HG03159 (cell line): ENCODE measurements around the gene MXRA8.
"Not testable (repeated sequence)": the region's sequence is repeated elsewhere in the genome, so short reads cannot be mapped to it uniquely, and the experiment has no call there.

Source experiments
- ATAC-seq: cut with Tn5 transposase; IDR thresholded peaks from one replicate; pipeline ENCODE4 v1.9.1; 2021; ENCODE audit warnings: mild to moderate bottlenecking, moderate library complexity; ENCODE audit not compliant: unreplicated experiment

The MXRA8 gene

GRCh38 chr1:1324084-1324523, 34.3 kb downstream of the MXRA8 start:
- peak; percentile 44 for ATAC-seq

- ATAC-seq = no peak
Observed at GRCh38 chr1:1322952-1323351, 35.4 kb downstream of the MXRA8 start.

- no peak for ATAC-seq
Observed at GRCh38 chr1:1322418-1322817, 35.9 kb downstream of the MXRA8 start.

GRCh38 chr1:1321477-1321876, 36.9 kb downstream of the MXRA8 start:
- ATAC-seq = no peak

GRCh38 chr1:1320666-1321448, 37.5 kb downstream of the MXRA8 start:
- no peak for ATAC-seq

GRCh38 chr1:1319646-1319941, 38.8 kb downstream of the MXRA8 start:
- no peak for ATAC-seq

- ATAC-seq = no peak
Observed at GRCh38 chr1:1318777-1319645, 39.3 kb downstream of the MXRA8 start.

- ATAC-seq = no peak
Observed at GRCh38 chr1:1318131-1318652, 40.2 kb downstream of the MXRA8 start.

GRCh38 chr1:1317420-1317819, 40.9 kb downstream of the MXRA8 start:
- ATAC-seq = no peak

- not testable (repeated sequence) for ATAC-seq
Observed at GRCh38 chr1:1316199-1316598, 42.2 kb downstream of the MXRA8 start.

- no peak for ATAC-seq
Observed at GRCh38 chr1:1315435-1315954, 42.9 kb downstream of the MXRA8 start.

- ATAC-seq = no peak
Observed at GRCh38 chr1:1314678-1315335, 43.5 kb downstream of the MXRA8 start.

GRCh38 chr1:1314237-1314586, 44.1 kb downstream of the MXRA8 start:
- ATAC-seq = no peak

- no peak for ATAC-seq
Observed at GRCh38 chr1:1313500-1314236, 44.7 kb downstream of the MXRA8 start.

- no peak for ATAC-seq
Observed at GRCh38 chr1:1312450-1313314, 45.7 kb downstream of the MXRA8 start.

- ATAC-seq = no peak
Observed at GRCh38 chr1:1311107-1312104, 46.9 kb downstream of the MXRA8 start.

GRCh38 chr1:1310476-1311053, 47.8 kb downstream of the MXRA8 start:
- ATAC-seq = no peak

- no peak for ATAC-seq
Observed at GRCh38 chr1:1310109-1310385, 48.3 kb downstream of the MXRA8 start.
